HepG2 (cell line): ENCODE results near the gene ERICH6. TPM values are rescaled to one million over a fixed set of nuclear protein-coding genes. Genes with fewer than 3 reads are reported as not detected.
A peak's percentile ranks its signal among the peaks of the same experiment; 100 is the strongest.

ENCODE experiments used
- ARHGAP35 ChIP-seq: sonication (generic); formaldehyde crosslinking; IDR thresholded peaks from 2 replicates; pipeline ENCODE4 v1.9.0; 2022; ENCODE audit warnings: mild to moderate bottlenecking, inconsistent platforms, moderate library complexity, missing genetic modification reagents, borderline replicate concordance
- ESRRA ChIP-seq: sonication (generic); formaldehyde crosslinking; IDR thresholded peaks from 2 replicates; pipeline ENCODE4 v1.5.1; 2020; ENCODE audit warnings: mild to moderate bottlenecking, low read depth, missing genetic modification reagents
- GZF1 ChIP-seq: sonication (generic); formaldehyde crosslinking; IDR thresholded peaks from 2 replicates; pipeline ENCODE4 v1.5.1; 2020; ENCODE audit warnings: mild to moderate bottlenecking, missing genetic modification reagents
- ISL2 ChIP-seq: sonication (generic); formaldehyde crosslinking; IDR thresholded peaks from 2 replicates; pipeline ENCODE4 v1.5.0; 2020; ENCODE audit warnings: missing genetic modification reagents
- KIAA2018 ChIP-seq: sonication (generic); formaldehyde crosslinking; IDR thresholded peaks from 2 replicates; pipeline ENCODE4 v1.5.0; 2020; ENCODE audit warnings: mild to moderate bottlenecking, missing genetic modification reagents, borderline replicate concordance
- KMT2B ChIP-seq: IDR thresholded peaks from 2 replicates; pipeline ENCODE4 v1.6.1; 2016; ENCODE audit warnings: missing genetic modification reagents, missing compliant biosample characterization
- LCORL ChIP-seq, 2 experiments: fragments of 450-650 bp in 1 of 2; sonication (generic) in 1 of 2; formaldehyde crosslinking in 1 of 2; IDR thresholded peaks; 2 replicates each; pipeline versions ENCODE4 v1.5.0 to v1.6.1; 2017 to 2020; ENCODE audit warnings: antibody characterized with exemption in 1 of 2, missing genetic modification reagents in 1 of 2
- NPAS2 ChIP-seq: sonication (generic); formaldehyde crosslinking; IDR thresholded peaks from 2 replicates; pipeline ENCODE4 v1.8.0; 2022; ENCODE audit warnings: mild to moderate bottlenecking, missing genetic modification reagents, borderline replicate concordance
- POGZ ChIP-seq: sonication (generic); formaldehyde crosslinking; IDR thresholded peaks from 2 replicates; pipeline ENCODE4 v1.4.0; 2020; ENCODE audit warnings: mild to moderate bottlenecking, missing genetic modification reagents
- SALL1 ChIP-seq: sonication (generic); formaldehyde crosslinking; IDR thresholded peaks from 2 replicates; pipeline ENCODE4 v1.8.0; 2022; ENCODE audit warnings: mild to moderate bottlenecking, missing genetic modification reagents
- SNAI1 ChIP-seq: sonication (generic); formaldehyde crosslinking; IDR thresholded peaks from 2 replicates; pipeline ENCODE4 v1.5.0; 2020; ENCODE audit warnings: mild to moderate bottlenecking, missing genetic modification reagents, borderline replicate concordance
- TFAP4 ChIP-seq: sonication (generic); IDR thresholded peaks from 2 replicates; pipeline ENCODE4 v1.6.1; 2016; ENCODE audit warnings: low read depth, borderline replicate concordance
- TGIF2 ChIP-seq: IDR thresholded peaks from 2 replicates; pipeline ENCODE4 v1.6.1; 2016; ENCODE audit warnings: control low read depth, missing compliant biosample characterization
- ZNF205 ChIP-seq: IDR thresholded peaks from 2 replicates; pipeline ENCODE4 v1.6.1; 2018; ENCODE audit warnings: missing biosample characterization, missing genetic modification reagents
- ZNF326 ChIP-seq: sonication (generic); formaldehyde crosslinking; IDR thresholded peaks from 2 replicates; pipeline ENCODE4 v1.4.0; 2020; ENCODE audit warnings: missing genetic modification reagents, borderline replicate concordance
- ZNF598 ChIP-seq: sonication (generic); formaldehyde crosslinking; IDR thresholded peaks from 2 replicates; pipeline ENCODE4 v1.5.1; 2020; ENCODE audit warnings: mild to moderate bottlenecking, missing genetic modification reagents, borderline replicate concordance
- ZSCAN5A ChIP-seq: sonication (generic); formaldehyde crosslinking; IDR thresholded peaks from 2 replicates; pipeline ENCODE4 v1.8.0; 2022; ENCODE audit warnings: mild to moderate bottlenecking, missing genetic modification reagents, borderline replicate concordance
- polyA plus RNA-seq, 8 experiments: library from polyadenylated mRNA; depleted of rRNA in 3 of 8; stranded (reverse) in 7 of 8; unstranded in 1 of 8; fragments of >200 nt; fragmentation: Illumina TruSeq in 4 of 8; extraction: Trizol in 4 of 8; gene quantifications; 2 replicates each; pipeline versions ENCODE4 v1.2.1 to v1.2.3, GENCODE V29; 2011 to 2016; ENCODE audit warnings: low read depth in 4 of 8, missing spikeins in 1 of 8, mixed read lengths in 1 of 8; ENCODE audit not compliant: insufficient read depth in 1 of 8
- total RNA-seq, 5 experiments: library from RNA; depleted of rRNA; stranded (reverse); fragments of >200 nt; fragmentation: Illumina TruSeq; extraction: Trizol; gene quantifications; 2 replicates each; pipeline ENCODE4 v1.2.3, GENCODE V29; 2016; ENCODE audit warnings: low read depth in 1 of 5
- TF ChIP-seq, protein P1 (sequence below): sonication (generic); formaldehyde crosslinking; IDR thresholded peaks from 2 replicates; pipeline ENCODE4 v1.4.0; 2020; ENCODE audit warnings: missing genetic modification reagents

ERICH6 gene
- total and polyA plus RNA-seq, 2 of the 13 experiments (the other 11 are each of a cell fraction or from before 2014, with no cell fraction given), result 0.03 TPM; not detected in 1

GRCh38 chr3:150740733-150741496, 37.2 kb upstream of the ERICH6 start (continued):
- TF ChIP-seq ZNF326 (CRISPR knock-in tag), result peak; percentile 43; the same call in 1 of the 2 replicates
- peak; percentile 90 for TF ChIP-seq TGIF2 (CRISPR knock-in tag)
- no peak for TF ChIP-seq ARHGAP35
- peak; percentile 66; the same call in 1 of the 2 replicates for TF ChIP-seq TFAP4
- no peak for TF ChIP-seq ZNF598
- peak; percentile 72; the same call in 1 of the 2 replicates for TF ChIP-seq ZSCAN5A (CRISPR knock-in tag)
- no peak for TF ChIP-seq LCORL (IDR thresholded peaks at IDR 0.05)
- TF ChIP-seq LCORL (CRISPR knock-in tag; IDR thresholded peaks at IDR 0.05), result peak; percentile 87; the same call in 1 of the 2 replicates
- TF ChIP-seq GZF1 (CRISPR knock-in tag), result no peak
- TF ChIP-seq POGZ, result peak; percentile 96
- peak; percentile 94 for TF ChIP-seq ESRRA (CRISPR knock-in tag)
- TF ChIP-seq SNAI1 (CRISPR knock-in tag), result no peak
- 0 out of 2 replicates have a peak, but pooled peaks have one; percentile 39 for TF ChIP-seq KMT2B (CRISPR knock-in tag)
- peak; percentile 97 for TF ChIP-seq SALL1 (CRISPR knock-in tag)
- no peak for TF ChIP-seq KIAA2018
- TF ChIP-seq NPAS2 (CRISPR knock-in tag), result no peak
- TF ChIP-seq ISL2 (CRISPR knock-in tag), result peak; percentile 81; the same call in 1 of the 2 replicates
- peak; percentile 25 for TF ChIP-seq ZNF205
- TF ChIP-seq, protein P1, sequence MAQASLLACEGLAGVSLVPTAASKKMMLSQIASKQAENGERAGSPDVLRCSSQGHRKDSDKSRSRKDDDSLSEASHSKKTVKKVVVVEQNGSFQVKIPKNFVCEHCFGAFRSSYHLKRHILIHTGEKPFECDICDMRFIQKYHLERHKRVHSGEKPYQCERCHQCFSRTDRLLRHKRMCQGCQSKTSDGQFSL, result no peak
